Limb (tissue), 2 donors: Measurements from ENCODE around the gene PRKAR2B.
"Not testable (repeated sequence)": the region's sequence is repeated elsewhere in the genome, so short reads cannot be mapped to it uniquely, and the experiment has no call there.

Experiments used
- DNase-seq, 2 donors: peaks; one replicate each; pipeline ENCODE4 v3.0.0-alpha.2; 2016; ENCODE audit errors: extremely low spot score in 2 of 2

Gene PRKAR2B

DNA sequence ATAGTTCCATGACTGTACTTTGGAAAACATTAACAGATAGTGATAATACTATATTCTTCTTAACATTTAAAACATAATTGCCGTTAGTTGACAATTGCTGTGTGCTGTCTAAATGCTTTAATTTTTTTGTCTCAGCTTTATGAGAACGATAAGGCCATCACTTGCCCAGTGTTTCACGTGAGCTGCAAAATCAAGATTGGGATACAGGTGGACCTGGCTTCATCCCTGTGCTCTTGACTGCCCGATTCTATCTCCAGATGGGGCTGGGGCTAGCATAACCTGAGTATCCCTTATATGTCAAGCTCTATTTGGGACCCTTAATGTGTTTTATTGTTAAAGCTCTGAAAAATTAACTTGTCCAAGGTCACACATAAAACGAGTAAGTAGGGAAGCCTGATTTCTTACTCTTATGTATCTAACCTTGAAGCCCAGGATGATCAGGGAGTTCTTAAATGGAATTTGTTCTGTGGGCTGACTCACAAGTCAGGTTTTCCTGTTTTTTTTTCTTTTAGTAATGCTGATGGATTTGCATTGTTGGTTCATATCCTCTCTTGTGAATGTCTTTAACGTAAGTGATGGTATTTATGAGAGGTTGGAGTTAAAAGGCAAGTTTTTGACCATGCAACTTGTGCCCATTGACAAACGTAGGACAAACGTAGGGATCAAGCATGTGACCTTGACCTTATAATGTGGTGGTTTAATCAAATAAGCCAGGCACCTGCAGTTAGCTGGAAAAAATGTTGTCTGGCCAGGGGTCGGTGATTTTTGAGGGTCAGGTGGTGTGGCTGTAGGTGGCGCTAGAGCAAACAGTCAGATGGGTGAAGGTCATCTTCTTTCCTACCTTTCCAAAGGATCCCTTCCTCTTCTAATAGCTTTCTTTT, 3.6 kb downstream of the PRKAR2B start:
- no peak for DNase-seq

- no peak for DNase-seq
Observed at GRCh38 chr7:107048783-107049418, 4.4 kb downstream of the PRKAR2B start.

DNA sequence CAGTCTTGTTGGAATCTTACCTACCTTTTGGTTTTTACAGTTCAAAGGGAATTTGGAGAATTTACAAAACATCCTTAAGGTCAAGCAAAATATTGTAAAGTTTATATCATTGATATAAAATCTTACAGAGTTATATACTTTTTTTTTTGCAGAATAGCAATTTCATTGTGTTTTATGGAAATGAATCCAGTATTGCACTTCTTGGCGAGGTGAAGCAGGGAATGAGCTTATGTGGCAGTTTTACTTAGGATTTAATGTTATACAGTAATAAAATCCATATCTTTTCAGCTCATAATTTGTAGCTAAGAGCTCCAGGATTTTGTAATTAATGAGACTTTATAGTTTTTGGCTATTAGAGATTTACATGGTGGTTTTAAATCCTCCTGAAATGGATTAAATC, 5.0 kb downstream of the PRKAR2B start:
- DNase-seq: no peak

GRCh38 chr7:107049971-107050532, 5.5 kb downstream of the PRKAR2B start:
- no peak for DNase-seq

DNA sequence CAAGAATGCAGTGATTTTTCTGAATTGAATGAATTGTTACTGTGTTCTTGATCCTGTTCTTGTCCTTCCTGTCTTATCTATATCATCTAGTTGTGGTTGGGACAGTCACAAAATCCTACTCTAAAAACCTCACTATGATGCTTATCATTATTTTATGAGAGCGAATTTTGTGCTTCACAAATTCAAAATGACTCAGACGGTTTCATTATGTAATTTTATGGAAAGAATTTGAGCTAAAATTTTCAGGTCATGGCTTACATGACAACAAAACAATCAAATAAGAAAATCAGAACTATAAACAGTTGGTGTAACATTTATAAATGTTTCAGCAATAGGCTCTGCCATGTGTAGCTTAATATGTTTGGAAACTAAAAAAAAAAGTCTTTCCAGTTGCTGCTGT, 6.9 kb downstream of the PRKAR2B start:
- no peak for DNase-seq

DNA sequence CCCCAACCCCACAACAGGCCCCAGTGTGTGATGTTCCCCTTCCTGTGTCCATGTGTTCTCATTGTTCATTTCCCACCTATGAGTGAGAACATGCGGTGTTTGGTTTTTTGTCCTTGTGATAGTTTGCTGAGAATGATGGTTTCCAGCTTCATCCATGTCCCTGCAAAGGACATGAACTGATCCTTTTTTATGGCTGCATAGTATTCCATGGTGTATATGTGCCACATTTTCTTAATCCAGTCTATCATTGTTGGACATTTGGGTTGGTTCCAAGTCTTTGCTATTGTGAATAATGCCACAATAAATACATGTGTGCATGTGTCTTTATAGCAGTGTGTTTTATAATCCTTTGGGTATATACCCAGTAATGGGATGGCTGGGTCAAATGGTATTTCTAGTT, 10.5 kb downstream of the PRKAR2B start:
- DNase-seq: not testable (repeated sequence)

- DNase-seq: not testable (repeated sequence)
Observed at GRCh38 chr7:107056058-107056457, 11.6 kb downstream of the PRKAR2B start.

DNA sequence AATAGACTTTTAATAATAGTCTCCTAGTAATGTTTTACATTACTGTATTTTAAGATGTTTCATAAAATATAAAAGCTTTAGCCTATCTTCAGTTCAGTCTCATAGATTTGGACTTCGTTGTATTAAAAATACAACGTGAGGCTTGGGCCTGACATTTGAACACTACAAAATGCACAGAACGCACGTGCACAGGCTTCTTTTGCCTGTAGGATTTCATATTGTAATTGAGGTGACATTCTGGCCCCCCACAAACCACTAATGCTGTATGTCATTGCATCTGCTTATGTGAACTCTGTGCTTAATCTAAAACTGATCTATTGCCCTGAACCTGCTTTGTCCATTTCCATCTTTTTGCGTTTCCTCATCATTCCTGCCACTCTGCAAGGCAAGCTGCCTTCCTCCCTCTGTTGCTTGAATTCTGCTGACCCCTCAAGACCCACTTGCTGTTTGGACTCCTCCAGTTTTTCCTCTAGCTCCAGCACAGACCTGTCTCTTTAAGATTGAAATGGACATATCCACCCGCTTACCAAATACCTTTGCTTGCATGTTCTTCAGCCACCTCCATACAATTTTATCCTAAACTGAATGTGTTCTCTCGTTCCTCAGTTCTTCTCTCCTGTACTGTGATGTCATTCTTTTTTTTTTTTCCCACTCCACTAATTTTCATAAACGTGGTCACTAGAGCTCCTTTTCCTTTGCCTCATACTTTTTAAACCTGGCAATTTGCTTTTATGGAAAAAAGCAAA, 12.4 kb downstream of the PRKAR2B start:
- no peak for DNase-seq

DNA sequence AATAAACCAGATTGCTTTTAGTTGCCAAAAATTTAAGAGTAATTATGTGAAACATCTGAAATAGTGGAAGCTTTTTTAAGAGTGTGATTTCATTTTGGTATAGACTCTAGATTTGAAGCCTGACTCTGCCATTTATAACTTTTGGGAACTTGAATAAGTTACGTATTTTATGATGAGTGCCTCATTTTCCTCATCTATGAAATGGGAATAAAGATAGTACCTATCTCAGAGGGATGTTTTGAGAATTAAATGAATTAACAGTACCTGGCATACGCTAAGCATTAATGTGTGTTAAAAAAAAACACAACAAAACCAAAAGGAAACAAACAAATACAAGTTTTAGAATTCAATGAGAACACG, 12.9 kb downstream of the PRKAR2B start:
- no peak for DNase-seq

DNA sequence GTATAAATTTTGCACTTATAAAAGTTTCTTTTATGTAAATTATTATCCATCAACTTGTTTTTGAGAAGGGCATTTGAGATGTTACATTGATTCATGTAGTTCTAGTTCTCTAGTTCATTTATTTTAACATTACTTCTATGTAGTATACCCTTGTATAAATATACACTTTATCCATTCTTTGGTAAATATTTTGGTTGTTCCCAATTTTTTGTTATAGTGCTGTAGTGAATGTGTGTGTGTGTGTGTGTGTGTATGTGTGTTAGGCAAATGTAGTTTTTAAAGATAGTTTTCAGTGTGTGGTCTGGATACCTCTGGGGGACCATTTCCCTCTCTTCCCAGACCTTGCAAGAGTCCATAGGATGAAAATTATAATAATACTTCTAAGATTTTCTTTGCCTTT, 15.0 kb downstream of the PRKAR2B start:
- DNase-seq: no peak

- DNase-seq: no peak
Observed at GRCh38 chr7:107063245-107064120, 19.0 kb downstream of the PRKAR2B start.

DNA sequence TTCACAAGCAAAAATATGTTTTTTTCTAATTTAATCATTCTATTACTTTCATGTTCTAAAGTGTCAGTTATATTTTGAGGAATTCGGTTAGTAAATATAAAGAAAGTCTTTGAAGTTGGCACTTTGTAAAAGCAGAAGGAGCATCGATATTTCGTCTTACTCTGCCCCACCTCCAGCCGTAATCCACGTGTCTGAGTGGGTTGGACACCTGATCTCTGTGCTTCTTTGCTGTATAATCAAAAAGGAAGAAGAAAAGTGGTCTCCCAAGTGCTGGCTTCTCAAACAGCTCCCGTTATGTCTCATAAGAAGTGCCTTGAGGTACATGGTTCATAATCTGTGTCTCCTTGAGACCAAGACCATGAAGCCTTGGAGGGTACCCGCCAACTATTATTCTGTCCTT, 19.8 kb downstream of the PRKAR2B start:
- DNase-seq: no peak

DNA sequence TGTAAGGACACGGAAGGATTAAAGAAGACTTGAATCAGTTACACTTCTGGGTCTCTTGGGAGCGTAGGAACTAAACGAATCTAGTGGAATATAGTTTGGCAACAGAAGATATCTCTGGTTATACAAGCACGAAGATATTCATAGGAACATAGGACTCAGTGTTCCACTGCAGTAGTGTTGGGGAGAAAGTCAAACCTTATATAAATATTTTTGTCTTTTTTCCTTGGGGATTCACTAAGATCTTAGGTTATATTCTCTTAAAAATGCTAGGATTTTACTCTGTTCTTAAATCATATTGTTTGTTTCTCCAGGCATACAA, 21.4 kb downstream of the PRKAR2B start:
- no peak for DNase-seq

DNA sequence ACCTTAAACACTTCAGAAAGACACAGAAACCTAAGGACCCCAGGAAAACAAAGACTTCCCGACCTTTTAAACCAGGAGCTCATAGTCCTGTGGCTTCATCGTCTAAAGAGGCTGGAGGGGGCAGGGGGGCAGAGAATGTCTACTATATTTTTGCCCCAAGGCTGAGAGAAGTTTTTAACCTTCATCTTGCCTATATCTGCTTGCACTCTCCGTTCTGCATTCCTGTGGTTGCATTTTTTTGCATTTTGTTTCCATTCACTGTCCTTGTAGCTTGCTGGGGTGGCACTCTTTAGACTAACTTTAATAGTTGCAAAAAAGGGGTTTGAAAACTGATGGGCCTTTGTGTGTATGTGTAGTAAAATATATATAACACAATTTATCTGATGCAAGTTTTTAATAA, 23.7 kb downstream of the PRKAR2B start:
- no peak for DNase-seq

DNA sequence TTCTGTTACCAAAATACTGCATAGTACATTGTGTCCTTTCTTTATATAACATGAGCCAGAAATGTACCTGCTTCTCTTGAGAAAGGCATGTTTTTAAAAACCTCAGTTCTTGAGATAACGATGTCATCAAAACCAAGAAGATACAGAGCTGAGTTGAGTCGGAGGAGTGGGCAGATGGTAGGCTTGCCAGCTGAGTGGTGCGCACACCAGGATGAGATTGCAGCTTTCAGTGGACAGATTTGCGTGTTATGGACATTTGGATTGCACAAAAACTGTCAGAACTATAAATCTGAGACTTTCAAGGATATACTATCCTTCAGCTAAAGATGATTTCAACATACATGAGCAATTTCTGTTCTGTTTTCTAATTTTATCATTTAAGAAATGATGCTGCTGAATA, 25.0 kb downstream of the PRKAR2B start:
- DNase-seq: no peak

DNA sequence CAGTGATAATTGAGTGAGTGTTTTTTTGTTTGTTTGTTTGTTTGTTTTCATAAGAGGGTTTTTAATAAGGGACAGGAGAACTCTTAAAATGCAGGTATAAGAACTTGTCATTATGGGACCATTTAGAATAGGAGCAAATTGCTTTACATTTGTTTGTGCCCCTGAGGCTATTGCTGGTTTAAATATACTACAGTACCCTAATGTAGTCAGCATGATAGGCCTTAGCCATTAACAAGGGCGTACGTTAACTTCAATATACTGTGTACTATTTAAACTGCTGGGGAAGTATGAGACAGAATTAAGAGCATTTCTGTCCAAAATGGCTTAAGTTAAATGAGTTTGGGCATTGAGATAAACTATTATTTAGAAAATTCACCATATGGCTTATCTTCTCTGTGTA, 26.2 kb downstream of the PRKAR2B start:
- DNase-seq: no peak

DNA sequence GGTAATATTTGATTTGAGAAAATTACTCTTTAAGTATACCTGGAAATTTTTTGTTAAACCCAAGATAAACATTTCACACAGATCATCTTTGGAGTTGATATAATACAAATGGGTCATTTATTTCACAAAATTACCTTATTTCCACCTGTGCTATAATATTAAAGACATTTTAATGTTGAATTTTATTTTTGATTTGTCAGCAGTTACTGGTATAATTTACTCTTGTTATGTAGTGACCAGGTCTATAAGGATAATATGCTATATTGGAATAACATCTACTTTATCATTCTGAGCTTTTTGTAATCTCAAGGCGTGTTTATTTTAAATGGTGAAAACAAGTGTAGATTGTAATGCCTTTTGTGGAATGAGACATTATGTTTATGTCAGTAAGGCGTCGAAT, 26.6 kb downstream of the PRKAR2B start:
- DNase-seq: no peak

DNA sequence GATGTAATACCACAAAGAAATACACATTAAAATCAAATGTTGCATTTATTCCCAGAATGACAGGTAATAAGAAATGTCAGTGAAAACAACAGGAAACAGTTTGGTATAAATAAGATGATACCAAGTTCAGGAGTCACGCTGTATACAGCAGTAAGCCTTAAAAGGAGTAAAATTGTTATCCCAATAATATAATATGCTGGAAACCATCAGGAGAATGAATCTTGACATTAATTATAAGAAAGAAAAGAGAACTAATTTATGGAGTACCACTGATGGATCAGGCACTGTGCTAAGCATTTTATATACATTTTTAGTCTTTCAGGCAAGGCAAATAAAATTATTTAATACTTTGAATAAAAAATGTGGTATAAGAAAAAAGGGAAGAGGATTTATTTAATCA, 27.6 kb downstream of the PRKAR2B start:
- no peak for DNase-seq

GRCh38 chr7:107075863-107076574, 31.5 kb downstream of the PRKAR2B start:
- no peak for DNase-seq
